A673 (cell line): ENCODE data around the gene HDGF. TPM values are rescaled to one million over a fixed set of nuclear protein-coding genes. Genes with fewer than 3 reads are reported as not detected.

Source experiments
- Bru-seq: library from RNA; stranded (reverse); fragments of 400-500 nt; gene quantifications from one replicate; lab custom pipeline; 2021; lab: Mats Ljungman, UMichigan
- BruChase-seq, 2 experiments: library from RNA; stranded (reverse); fragments of 400-500 nt; gene quantifications; one replicate each; lab custom pipeline; 2021; lab: Mats Ljungman, UMichigan
- BruUV-seq: library from RNA; stranded (reverse); fragments of 400-500 nt; replicated peaks from 2 replicates; lab custom pipeline; 2021; lab: Mats Ljungman, UMichigan
- CTCF ChIA-PET: fragments of 300-600 bp; sonication (Branson Sonifier 250); formaldehyde crosslinking; loops from one replicate; lab custom pipeline; 2022; ENCODE audit warnings: antibody characterized with exemption; lab: Charles Lee
- POLR2A ChIA-PET: fragments of 300-600 bp; sonication (Branson Sonifier 250); formaldehyde crosslinking; loops from one replicate; lab custom pipeline; 2022; ENCODE audit warnings: antibody characterized with exemption; ENCODE audit not compliant: low non-redundant PET; lab: Charles Lee
- DNase-seq: peaks from one replicate; pipeline ENCODE4 v3.0.0-alpha.2; 2015; ENCODE audit warnings: low spot score
- H3K27ac ChIP-seq: fragments of 200-600 bp; sonication (generic); 2 replicates; pipeline ENCODE4 v1.5.1; 2016; ENCODE audit warnings: mixed run types, low read depth, mild to moderate bottlenecking, mixed read lengths, antibody characterized with exemption, low read length; ENCODE audit not compliant: poor library complexity, severe bottlenecking
- H3K27me3 ChIP-seq: fragments of 200-600 bp; sonication (generic); replicated peaks from 2 replicates; pipeline ENCODE4 v1.6.1; 2017; ENCODE audit warnings: mixed run types, low read depth, mild to moderate bottlenecking, mixed read lengths, antibody characterized with exemption, low read length; ENCODE audit not compliant: insufficient read depth, poor library complexity
- H3K36me3 ChIP-seq: fragments of 200-600 bp; sonication (generic); 2 replicates; pipeline ENCODE4 v1.6.1; 2016; ENCODE audit warnings: mixed run types, mild to moderate bottlenecking, mixed read lengths, antibody characterized with exemption, low read length; ENCODE audit not compliant: insufficient read depth, poor library complexity, severe bottlenecking
- H3K4me1 ChIP-seq: fragments of 200-600 bp; sonication (generic); 2 replicates; pipeline ENCODE4 v1.6.1; 2017; ENCODE audit warnings: mixed run types, mild to moderate bottlenecking, mixed read lengths, antibody characterized with exemption, low read length; ENCODE audit not compliant: insufficient read depth, poor library complexity, severe bottlenecking
- H3K4me3 ChIP-seq: fragments of 200-600 bp; sonication (generic); 2 replicates; pipeline ENCODE4 v1.5.1; 2016; ENCODE audit warnings: low read depth, mixed run types, mild to moderate bottlenecking, mixed read lengths, low read length; ENCODE audit not compliant: poor library complexity, severe bottlenecking
- H3K9me3 ChIP-seq: fragments of 200-600 bp; sonication (generic); 2 replicates; pipeline ENCODE4 v1.6.1; 2016; ENCODE audit warnings: mixed run types, low read depth, mild to moderate bottlenecking, mixed read lengths, antibody characterized with exemption, low read length; ENCODE audit not compliant: poor library complexity, severe bottlenecking
- EZH2 ChIP-seq: fragments of 200-600 bp; sonication (generic); IDR thresholded peaks from 2 replicates; pipeline ENCODE4 v1.6.1; 2017; ENCODE audit warnings: borderline replicate concordance, low read depth, mild to moderate bottlenecking, mixed read lengths, antibody characterized with exemption, low read length; ENCODE audit not compliant: poor library complexity, severe bottlenecking
- intact Hi-C: fragments of 100-400 bp; cut with micrococcal nuclease; formaldehyde crosslinking; loops from one replicate; pipeline ENCODE4 v1.10.0; 2022; ENCODE audit not compliant: unreplicated experiment
- long read RNA-seq: library from polyadenylated mRNA; stranded (forward); transcript quantifications from one replicate; pipeline ENCODE4 v2.0.0, GENCODE V29; 2022
- total RNA-seq: library from RNA; stranded (reverse); gene quantifications from 2 replicates; pipeline ENCODE4 v1.2.3, GENCODE V29; 2021
- TF ChIP-seq, protein P1 (sequence below): fragments of 300-800, 200-600 bp; sonication (generic); conservative IDR thresholded peaks from 2 replicates; pipeline ENCODE4 v1.5.1; 2017; ENCODE audit warnings: low read depth, mild to moderate bottlenecking, antibody characterized with exemption, low read length, moderate library complexity, mixed read lengths

The HDGF gene
- total RNA-seq = 477 and 536 TPM in 2 replicates
- Bru-seq, nascent RNA = percentile 92 among the genes with signal in this experiment
- BruChase-seq, experiment 1, labeled RNA remaining after a 2-hour chase = percentile 96 among the genes with signal in this experiment
- percentile 99 among the genes with signal in this experiment for BruChase-seq, experiment 2, labeled RNA remaining after a 6-hour chase
- long read RNA-seq, transcript HDGF-201 (6 exons, 2,380 nt) = major isoform, 193 of 268 reads
- long read RNA-seq, partial matches to known transcripts = 20 of 268 reads
- long read RNA-seq, other reads (novel, unspliced or antisense) = 49 of 268 reads

GRCh38 chr1:156751451-156751756, at the start of gene HDGF:
TSS of gene HDGF (minus strand) at chr1:156751675. CDS start at chr1:156751429, 246 bp downstream.
- H3K9me3 ChIP-seq = no peaks in the 10 kb centered on the region
- intact Hi-C loops = loop anchor here (2.0 kb wide), 1 partner anchor 15 kb away; the partner anchor contains the start of gene PRCC
- H3K4me3 ChIP-seq = peak within 1 kb of the TSS; percentile 92
- ChIA-PET POLR2A (interaction anchor here (0.6 to 1.0 kb wide), 3 partner anchors 50 to 1263 kb away, joined by 7 to 18 read pairs (median 7); no protein-coding TSS in a partner anchor), CTCF (interaction anchor here (1.1 kb wide), 1 partner anchor 25 kb away, joined by 4 read pairs; no protein-coding TSS in a partner anchor)
- TF ChIP-seq EZH2 = no peak
- H3K27me3 ChIP-seq = no peaks in the 10 kb centered on the region
- no peak for DNase-seq
- H3K36me3 ChIP-seq = no peaks in the 10 kb centered on the region
- peaks cover 33% of the 10 kb centered on the region for H3K4me1 ChIP-seq
- no TSS peak for BruUV-seq
- peak within 1 kb of the TSS; percentile 98 for H3K27ac ChIP-seq

GRCh38 chr1:156797212-156797871, 45.9 kb upstream of the HDGF start:
- H3K27me3 ChIP-seq = no peaks in the 10 kb centered on the region
- no peak overlapping the region for H3K4me3 ChIP-seq
- peaks cover 24% of the 10 kb centered on the region for H3K4me1 ChIP-seq
- TF ChIP-seq, protein P1, sequence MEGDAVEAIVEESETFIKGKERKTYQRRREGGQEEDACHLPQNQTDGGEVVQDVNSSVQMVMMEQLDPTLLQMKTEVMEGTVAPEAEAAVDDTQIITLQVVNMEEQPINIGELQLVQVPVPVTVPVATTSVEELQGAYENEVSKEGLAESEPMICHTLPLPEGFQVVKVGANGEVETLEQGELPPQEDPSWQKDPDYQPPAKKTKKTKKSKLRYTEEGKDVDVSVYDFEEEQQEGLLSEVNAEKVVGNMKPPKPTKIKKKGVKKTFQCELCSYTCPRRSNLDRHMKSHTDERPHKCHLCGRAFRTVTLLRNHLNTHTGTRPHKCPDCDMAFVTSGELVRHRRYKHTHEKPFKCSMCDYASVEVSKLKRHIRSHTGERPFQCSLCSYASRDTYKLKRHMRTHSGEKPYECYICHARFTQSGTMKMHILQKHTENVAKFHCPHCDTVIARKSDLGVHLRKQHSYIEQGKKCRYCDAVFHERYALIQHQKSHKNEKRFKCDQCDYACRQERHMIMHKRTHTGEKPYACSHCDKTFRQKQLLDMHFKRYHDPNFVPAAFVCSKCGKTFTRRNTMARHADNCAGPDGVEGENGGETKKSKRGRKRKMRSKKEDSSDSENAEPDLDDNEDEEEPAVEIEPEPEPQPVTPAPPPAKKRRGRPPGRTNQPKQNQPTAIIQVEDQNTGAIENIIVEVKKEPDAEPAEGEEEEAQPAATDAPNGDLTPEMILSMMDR = peak; percentile 90
- TF ChIP-seq EZH2 = no peak
- no peak overlapping the region for H3K27ac ChIP-seq
- H3K9me3 ChIP-seq = no peaks in the 10 kb centered on the region
- intact Hi-C loops = loop anchor here (2.0 kb wide), 1 partner anchor 63 kb away; the partner anchor contains the start of gene NTRK1
- BruUV-seq = no TSS peak
- ChIA-PET CTCF (no interaction called here), POLR2A (no interaction called here)
- peaks cover 80% of the 10 kb centered on the region for H3K36me3 ChIP-seq
- peak; percentile 70 for DNase-seq

DNA sequence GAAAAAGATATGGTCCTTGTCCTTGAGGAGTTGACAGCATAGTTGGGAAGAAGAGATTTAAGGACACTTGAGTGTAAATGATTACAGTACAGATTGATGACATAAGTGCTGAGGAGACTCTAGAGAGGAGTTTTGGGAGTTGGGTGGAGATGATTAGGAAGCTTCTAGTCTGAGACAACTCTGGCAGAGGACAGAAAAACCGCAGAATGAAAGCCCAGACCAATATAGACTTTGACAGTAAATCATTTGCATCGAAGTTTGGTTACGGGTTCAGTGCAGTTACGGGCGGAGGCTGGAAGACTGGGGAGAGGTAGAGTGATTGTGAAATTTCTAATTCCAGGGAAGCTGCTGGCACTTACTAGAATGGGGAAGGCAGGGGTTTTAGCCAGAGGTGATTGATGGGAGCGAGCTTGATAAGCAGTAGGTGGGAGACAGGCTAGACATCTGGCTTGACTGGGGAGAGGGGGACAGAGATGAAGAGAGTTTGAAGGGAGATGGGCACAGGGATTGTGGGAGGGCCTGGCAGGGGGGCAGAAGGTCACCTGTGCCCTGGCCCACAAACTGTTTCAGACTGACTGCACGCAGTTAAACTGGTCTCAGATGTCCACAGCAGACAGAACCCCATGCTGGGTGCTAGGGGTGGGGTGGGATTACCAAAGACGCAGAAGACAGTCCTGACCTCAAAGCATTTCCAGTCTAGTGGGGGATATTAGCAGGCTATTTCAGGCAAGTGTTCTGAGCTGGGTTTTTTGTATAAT, 45.0 kb upstream of the HDGF start:
- no peak overlapping the region for H3K27ac ChIP-seq
- TF ChIP-seq, protein P1 = no peak
- no peak for TF ChIP-seq EZH2
- ChIA-PET CTCF (no interaction called here), POLR2A (no interaction called here)
- no peaks in the 10 kb centered on the region for H3K9me3 ChIP-seq
- H3K4me3 ChIP-seq = no peak overlapping the region
- intact Hi-C loops = loop anchor here (2.0 kb wide), 1 partner anchor 64 kb away; the partner anchor contains the start of gene NTRK1
- no peaks in the 10 kb centered on the region for H3K27me3 ChIP-seq
- peaks cover 89% of the 10 kb centered on the region for H3K36me3 ChIP-seq
- no TSS peak for BruUV-seq
- no peak for DNase-seq
- peaks cover 16% of the 10 kb centered on the region for H3K4me1 ChIP-seq
